ENCODE results near the gene FLRT2.

FLRT2 gene

DNA sequence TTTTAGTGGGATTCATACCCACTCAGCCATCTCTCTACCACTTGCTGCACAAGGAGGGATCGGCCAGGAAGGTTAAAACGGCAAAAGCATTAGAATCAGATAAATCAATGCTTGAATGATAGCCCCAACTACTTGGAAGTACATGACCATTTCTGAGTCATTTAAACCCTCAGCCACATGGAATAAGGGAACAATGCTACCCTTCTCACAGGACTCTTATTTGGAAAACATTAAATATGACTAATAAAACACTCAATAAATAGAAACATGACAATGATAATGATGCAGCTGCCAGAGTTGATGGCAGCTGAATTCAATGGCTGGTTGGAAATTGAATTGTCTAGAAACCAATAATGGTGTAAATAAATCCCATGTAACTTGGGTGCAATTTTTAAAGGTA lies 165.4 kb downstream of the FLRT2 start:
- TF ChIP-seq TAF1 (IDR thresholded peaks at IDR 0.05; ENCODE audit: borderline replicate concordance, insufficient read depth, low read length) (no peak), FOXP2 (optimal IDR thresholded peaks at IDR 0.05; ENCODE audit: borderline replicate concordance, extremely low read depth, extremely low read length, insufficient read depth) (no peak), SIN3A (IDR thresholded peaks at IDR 0.05; ENCODE audit: borderline replicate concordance, insufficient read depth, low read length) (no peak), POLR2AphosphoS5 (IDR thresholded peaks at IDR 0.05; ENCODE audit: low read depth, low read length) (no peak)
- TF ChIP-seq, protein P1, sequence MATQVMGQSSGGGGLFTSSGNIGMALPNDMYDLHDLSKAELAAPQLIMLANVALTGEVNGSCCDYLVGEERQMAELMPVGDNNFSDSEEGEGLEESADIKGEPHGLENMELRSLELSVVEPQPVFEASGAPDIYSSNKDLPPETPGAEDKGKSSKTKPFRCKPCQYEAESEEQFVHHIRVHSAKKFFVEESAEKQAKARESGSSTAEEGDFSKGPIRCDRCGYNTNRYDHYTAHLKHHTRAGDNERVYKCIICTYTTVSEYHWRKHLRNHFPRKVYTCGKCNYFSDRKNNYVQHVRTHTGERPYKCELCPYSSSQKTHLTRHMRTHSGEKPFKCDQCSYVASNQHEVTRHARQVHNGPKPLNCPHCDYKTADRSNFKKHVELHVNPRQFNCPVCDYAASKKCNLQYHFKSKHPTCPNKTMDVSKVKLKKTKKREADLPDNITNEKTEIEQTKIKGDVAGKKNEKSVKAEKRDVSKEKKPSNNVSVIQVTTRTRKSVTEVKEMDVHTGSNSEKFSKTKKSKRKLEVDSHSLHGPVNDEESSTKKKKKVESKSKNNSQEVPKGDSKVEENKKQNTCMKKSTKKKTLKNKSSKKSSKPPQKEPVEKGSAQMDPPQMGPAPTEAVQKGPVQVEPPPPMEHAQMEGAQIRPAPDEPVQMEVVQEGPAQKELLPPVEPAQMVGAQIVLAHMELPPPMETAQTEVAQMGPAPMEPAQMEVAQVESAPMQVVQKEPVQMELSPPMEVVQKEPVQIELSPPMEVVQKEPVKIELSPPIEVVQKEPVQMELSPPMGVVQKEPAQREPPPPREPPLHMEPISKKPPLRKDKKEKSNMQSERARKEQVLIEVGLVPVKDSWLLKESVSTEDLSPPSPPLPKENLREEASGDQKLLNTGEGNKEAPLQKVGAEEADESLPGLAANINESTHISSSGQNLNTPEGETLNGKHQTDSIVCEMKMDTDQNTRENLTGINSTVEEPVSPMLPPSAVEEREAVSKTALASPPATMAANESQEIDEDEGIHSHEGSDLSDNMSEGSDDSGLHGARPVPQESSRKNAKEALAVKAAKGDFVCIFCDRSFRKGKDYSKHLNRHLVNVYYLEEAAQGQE (IDR thresholded peaks at IDR 0.05; ENCODE audit: insufficient read depth in 1 of 2, low read depth in 2 of 2, low read length in 2 of 2): no peak

DNA sequence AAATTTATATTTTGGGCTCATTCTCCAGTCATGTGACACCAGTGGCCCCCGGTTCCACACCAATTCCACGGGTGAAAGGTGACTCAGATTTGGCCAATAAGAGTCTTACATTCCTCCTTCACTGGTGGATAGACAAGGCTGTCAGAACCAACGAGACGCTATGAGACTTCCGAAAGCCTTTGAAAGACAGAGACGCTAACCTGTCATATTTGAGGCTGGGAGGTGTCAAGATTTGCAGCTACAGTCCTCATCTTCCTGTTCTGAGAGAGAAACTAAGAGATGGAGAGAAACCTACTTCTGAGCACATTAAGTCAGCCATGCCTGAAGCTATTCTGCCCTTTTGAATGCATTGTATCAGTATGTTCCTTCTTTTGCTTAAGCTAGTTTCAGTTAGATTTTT lies 171.2 kb downstream of the FLRT2 start:
- TF ChIP-seq POLR2AphosphoS5 (IDR thresholded peaks at IDR 0.05; ENCODE audit: low read depth, low read length): no peak
- TF ChIP-seq TAF1 (IDR thresholded peaks at IDR 0.05; ENCODE audit: borderline replicate concordance, insufficient read depth, low read length): no peak
- no peak for TF ChIP-seq FOXP2 (optimal IDR thresholded peaks at IDR 0.05; ENCODE audit: borderline replicate concordance, extremely low read depth, extremely low read length, insufficient read depth)
- TF ChIP-seq, protein P1 (IDR thresholded peaks at IDR 0.05; ENCODE audit: insufficient read depth in 1 of 2, low read depth in 2 of 2, low read length in 2 of 2): no peak
- no peak for TF ChIP-seq SIN3A (IDR thresholded peaks at IDR 0.05; ENCODE audit: borderline replicate concordance, insufficient read depth, low read length)

DNA sequence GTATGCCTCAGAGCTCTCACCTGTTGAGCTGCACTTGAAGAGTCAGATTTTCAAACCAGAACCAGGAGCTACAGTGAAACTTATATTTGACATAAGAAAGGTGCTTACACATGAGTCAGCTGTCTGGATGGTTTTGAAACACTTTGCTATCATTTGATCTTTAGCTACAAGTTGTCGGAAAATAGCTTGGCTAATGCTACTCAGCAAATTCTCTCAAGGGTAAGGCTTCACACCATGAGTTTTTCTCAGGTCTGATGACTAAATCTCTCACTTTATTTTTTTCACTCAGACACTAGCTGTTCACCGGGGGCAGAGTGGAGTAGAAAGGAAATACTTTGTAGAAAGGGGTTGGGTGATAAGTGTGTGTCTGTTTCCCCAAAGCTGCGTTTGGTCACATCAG lies 171.8 kb downstream of the FLRT2 start:
- TF ChIP-seq, protein P1 (IDR thresholded peaks at IDR 0.05; ENCODE audit: insufficient read depth in 1 of 2, low read depth in 2 of 2, low read length in 2 of 2): no peak
- TF ChIP-seq SIN3A (IDR thresholded peaks at IDR 0.05; ENCODE audit: borderline replicate concordance, insufficient read depth, low read length): no peak
- TF ChIP-seq TAF1 (IDR thresholded peaks at IDR 0.05; ENCODE audit: borderline replicate concordance, insufficient read depth, low read length): no peak
- no peak for TF ChIP-seq FOXP2 (optimal IDR thresholded peaks at IDR 0.05; ENCODE audit: borderline replicate concordance, extremely low read depth, extremely low read length, insufficient read depth)
- no peak for TF ChIP-seq POLR2AphosphoS5 (IDR thresholded peaks at IDR 0.05; ENCODE audit: low read depth, low read length)

DNA sequence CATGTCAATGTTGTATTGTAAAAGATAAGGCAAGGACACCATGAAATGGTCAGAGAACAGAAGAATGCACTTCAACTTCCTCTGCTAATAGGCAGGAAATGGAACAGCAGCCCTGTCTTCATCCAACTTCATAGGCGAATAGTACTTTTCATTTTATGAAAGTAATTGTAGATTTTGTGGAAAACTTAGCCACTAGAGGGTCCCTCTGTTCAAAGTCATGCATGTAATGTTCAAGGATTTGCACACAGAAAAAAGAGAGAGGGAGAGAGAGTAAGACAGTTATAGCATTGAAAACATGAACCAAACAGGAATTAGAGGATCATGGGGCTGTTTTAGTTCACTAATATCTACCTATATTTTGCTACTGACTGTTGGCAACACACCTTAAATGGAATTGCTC lies 172.2 kb downstream of the FLRT2 start:
- TF ChIP-seq, protein P1 (IDR thresholded peaks at IDR 0.05; ENCODE audit: insufficient read depth in 1 of 2, low read depth in 2 of 2, low read length in 2 of 2): no peak
- TF ChIP-seq SIN3A (IDR thresholded peaks at IDR 0.05; ENCODE audit: borderline replicate concordance, insufficient read depth, low read length) (no peak), FOXP2 (optimal IDR thresholded peaks at IDR 0.05; ENCODE audit: borderline replicate concordance, extremely low read depth, extremely low read length, insufficient read depth) (no peak), POLR2AphosphoS5 (IDR thresholded peaks at IDR 0.05; ENCODE audit: low read depth, low read length) (no peak), TAF1 (IDR thresholded peaks at IDR 0.05; ENCODE audit: borderline replicate concordance, insufficient read depth, low read length) (no peak)

DNA sequence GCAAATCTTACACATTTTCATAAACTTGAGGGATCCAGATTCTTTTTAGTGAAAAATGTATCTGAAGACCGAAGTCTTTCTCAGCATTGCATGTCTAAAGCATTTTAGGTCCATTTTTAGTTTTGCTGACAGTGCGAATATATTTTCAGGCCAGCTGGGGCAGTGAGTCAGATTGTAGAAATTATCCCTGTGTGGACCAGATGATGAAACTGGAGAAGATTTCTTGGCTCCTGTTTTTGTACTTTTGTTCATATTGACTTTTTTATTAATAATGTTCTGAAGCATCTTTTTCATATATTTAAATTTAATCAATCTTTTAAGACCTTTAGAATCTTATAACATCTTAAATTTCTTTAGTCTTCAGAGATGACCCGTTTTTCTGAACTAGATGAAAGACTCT lies 173.1 kb downstream of the FLRT2 start:
- TF ChIP-seq FOXP2 (optimal IDR thresholded peaks at IDR 0.05; ENCODE audit: borderline replicate concordance, extremely low read depth, extremely low read length, insufficient read depth) (no peak), TAF1 (IDR thresholded peaks at IDR 0.05; ENCODE audit: borderline replicate concordance, insufficient read depth, low read length) (no peak), POLR2AphosphoS5 (IDR thresholded peaks at IDR 0.05; ENCODE audit: low read depth, low read length) (no peak), SIN3A (IDR thresholded peaks at IDR 0.05; ENCODE audit: borderline replicate concordance, insufficient read depth, low read length) (no peak)
- TF ChIP-seq, protein P1 (IDR thresholded peaks at IDR 0.05; ENCODE audit: insufficient read depth in 1 of 2, low read depth in 2 of 2, low read length in 2 of 2): no peak
